ENCODE data around the gene ACTR2.

ACTR2 gene

GRCh38 chr2:65281627-65282351, 54.2 kb downstream of the ACTR2 start:
- DNase-seq: no peak

- DNase-seq: no peak
Observed at GRCh38 chr2:65282477-65283053, 54.9 kb downstream of the ACTR2 start.

- DNase-seq: no peak
Observed at GRCh38 chr2:65287364-65287763, 59.7 kb downstream of the ACTR2 start.

- no peak for DNase-seq
Observed at GRCh38 chr2:65291216-65292105, 63.8 kb downstream of the ACTR2 start.

GRCh38 chr2:65292106-65292400, 64.4 kb downstream of the ACTR2 start:
- no peak for DNase-seq

GRCh38 chr2:65292461-65293011, 64.9 kb downstream of the ACTR2 start:
- no peak for DNase-seq

- DNase-seq: no peak
Observed at GRCh38 chr2:65293376-65293775, 65.7 kb downstream of the ACTR2 start.

- DNase-seq: no peak
Observed at GRCh38 chr2:65294136-65294535, 66.5 kb downstream of the ACTR2 start.

- no peak for DNase-seq
Observed at GRCh38 chr2:65294701-65295100, 67.1 kb downstream of the ACTR2 start.

GRCh38 chr2:65296971-65297370, 69.3 kb downstream of the ACTR2 start:
- no peak for DNase-seq

- DNase-seq: no peak
Observed at GRCh38 chr2:65297544-65297943, 69.9 kb downstream of the ACTR2 start.

- no peak for DNase-seq
Observed at GRCh38 chr2:65298089-65298488, 70.5 kb downstream of the ACTR2 start.

- DNase-seq: no peak
Observed at GRCh38 chr2:65299246-65299645, 71.6 kb downstream of the ACTR2 start.

GRCh38 chr2:65300134-65300760, 72.6 kb downstream of the ACTR2 start:
- no peak for DNase-seq

GRCh38 chr2:65300761-65301711, 73.4 kb downstream of the ACTR2 start:
- peak; percentile 21 for DNase-seq

- no peak for DNase-seq
Observed at GRCh38 chr2:65305934-65306333, 78.3 kb downstream of the ACTR2 start.

GRCh38 chr2:65309699-65310098, 82.1 kb downstream of the ACTR2 start:
- DNase-seq: no peak

- no peak for DNase-seq
Observed at GRCh38 chr2:65311049-65311448, 83.4 kb downstream of the ACTR2 start.

- no peak for DNase-seq
Observed at GRCh38 chr2:65311596-65311995, 84.0 kb downstream of the ACTR2 start.

- DNase-seq: no peak
Observed at GRCh38 chr2:65313126-65313953, 85.7 kb downstream of the ACTR2 start.

- no peak for DNase-seq
Observed at GRCh38 chr2:65313954-65314256, 86.3 kb downstream of the ACTR2 start.

Data from effector CD8-positive, alpha-beta T cell (primary cell).